ENCODE data around the gene CDKAL1.

CDKAL1 gene

GRCh38 chr6:21198032-21198640 lies 663.9 kb downstream of the CDKAL1 start:
- DNase-seq: no peak

GRCh38 chr6:21199262-21199661 lies 665.0 kb downstream of the CDKAL1 start:
- DNase-seq: no peak

GRCh38 chr6:21200134-21200870 lies 666.0 kb downstream of the CDKAL1 start:
- no peak for DNase-seq

GRCh38 chr6:21201187-21201586 lies 666.9 kb downstream of the CDKAL1 start:
- DNase-seq: no peak

GRCh38 chr6:21201637-21202350 lies 667.5 kb downstream of the CDKAL1 start:
- DNase-seq: no peak

GRCh38 chr6:21202521-21202920 lies 668.3 kb downstream of the CDKAL1 start:
- no peak for DNase-seq

- no peak for DNase-seq
Measured at GRCh38 chr6:21204951-21205350, 670.7 kb downstream of the CDKAL1 start.

GRCh38 chr6:21208081-21208795 lies 674.0 kb downstream of the CDKAL1 start:
- no peak for DNase-seq

- DNase-seq: no peak
Measured at GRCh38 chr6:21208796-21209186, 674.5 kb downstream of the CDKAL1 start.

- DNase-seq: no peak
Measured at GRCh38 chr6:21213492-21213891, 679.2 kb downstream of the CDKAL1 start.

GRCh38 chr6:21214738-21215448 lies 680.6 kb downstream of the CDKAL1 start:
- no peak for DNase-seq

GRCh38 chr6:21219241-21219640 lies 685.0 kb downstream of the CDKAL1 start:
- DNase-seq: no peak

GRCh38 chr6:21219856-21220255 lies 685.6 kb downstream of the CDKAL1 start:
- DNase-seq: no peak

- DNase-seq: no peak
Measured at GRCh38 chr6:21220271-21220987, 686.2 kb downstream of the CDKAL1 start.

- no peak for DNase-seq
Measured at GRCh38 chr6:21222656-21223055, 688.4 kb downstream of the CDKAL1 start.

- no peak for DNase-seq
Measured at GRCh38 chr6:21225912-21226311, 691.7 kb downstream of the CDKAL1 start.

GRCh38 chr6:21227486-21227885 lies 693.2 kb downstream of the CDKAL1 start:
- DNase-seq: no peak

- DNase-seq: no peak
Measured at GRCh38 chr6:21228411-21228810, 694.2 kb downstream of the CDKAL1 start.

GRCh38 chr6:21228876-21229460 lies 694.7 kb downstream of the CDKAL1 start:
- DNase-seq: no peak

GRCh38 chr6:21230536-21230935 lies 696.3 kb downstream of the CDKAL1 start:
- no peak for DNase-seq

- no peak for DNase-seq
Measured at GRCh38 chr6:21235162-21235561, 700.9 kb downstream of the CDKAL1 start.

GRCh38 chr6:21238208-21238607 lies 704.0 kb downstream of the CDKAL1 start:
- no peak for DNase-seq

Data from activated CD4-positive, alpha-beta T cell treated with anti-CD3 and anti-CD28 coated beads, Interleukin-2, amount 50 U/mL, for 48 hours (primary cell).